HG03039 (cell line): ENCODE results near the gene TNFRSF8.

Experiments used
- ATAC-seq: cut with Tn5 transposase; IDR thresholded peaks from one replicate; pipeline ENCODE4 v1.9.1; 2021; ENCODE audit warnings: mild to moderate bottlenecking, moderate library complexity; ENCODE audit not compliant: unreplicated experiment

The TNFRSF8 gene

GRCh38 chr1:12140515-12141162 is 77.5 kb downstream of the TNFRSF8 start:
- ATAC-seq = no peak

- ATAC-seq = no peak
Measured at GRCh38 chr1:12141163-12141850, 78.2 kb downstream of the TNFRSF8 start.

- no peak for ATAC-seq
Measured at GRCh38 chr1:12142141-12142823, 79.2 kb downstream of the TNFRSF8 start.

- ATAC-seq = no peak
Measured at GRCh38 chr1:12142891-12143630, 80.0 kb downstream of the TNFRSF8 start.

GRCh38 chr1:12143631-12144155 is 80.6 kb downstream of the TNFRSF8 start:
- ATAC-seq = no peak

GRCh38 chr1:12144236-12144635 is 81.1 kb downstream of the TNFRSF8 start:
- ATAC-seq = no peak

- ATAC-seq = no peak
Measured at GRCh38 chr1:12144969-12145368, 81.9 kb downstream of the TNFRSF8 start.

- no peak for ATAC-seq
Measured at GRCh38 chr1:12145616-12146342, 82.7 kb downstream of the TNFRSF8 start.

- no peak for ATAC-seq
Measured at GRCh38 chr1:12146343-12147112, 83.4 kb downstream of the TNFRSF8 start.

- ATAC-seq = no peak
Measured at GRCh38 chr1:12147201-12147701, 84.1 kb downstream of the TNFRSF8 start.

- ATAC-seq = no peak
Measured at GRCh38 chr1:12148160-12148957, 85.3 kb downstream of the TNFRSF8 start.

- no peak for ATAC-seq
Measured at GRCh38 chr1:12148958-12149790, 86.1 kb downstream of the TNFRSF8 start.

GRCh38 chr1:12149791-12150175 is 86.7 kb downstream of the TNFRSF8 start:
- ATAC-seq = no peak

GRCh38 chr1:12150456-12151200 is 87.5 kb downstream of the TNFRSF8 start:
- no peak for ATAC-seq

GRCh38 chr1:12151465-12151864 is 88.4 kb downstream of the TNFRSF8 start:
- ATAC-seq = no peak

GRCh38 chr1:12152113-12152891 is 89.2 kb downstream of the TNFRSF8 start:
- peak; percentile 47 for ATAC-seq
